Neutrophil (primary cell): ENCODE results near the gene CPNE2.
A peak's percentile ranks its signal among the peaks of the same experiment; 100 is the strongest.
"Not testable (repeated sequence)": the region's sequence is repeated elsewhere in the genome, so short reads cannot be mapped to it uniquely, and the experiment has no call there.

Source experiments
- H3K27ac ChIP-seq: fragments of 200-600 bp; sonication (generic); 2 replicates; pipeline ENCODE4 v1.5.1; 2016; ENCODE audit warnings: mild to moderate bottlenecking, moderate library complexity
- H3K27me3 ChIP-seq: fragments of 200-600 bp; sonication (generic); 2 replicates; pipeline ENCODE4 v1.6.0; 2016; ENCODE audit warnings: mild to moderate bottlenecking
- H3K36me3 ChIP-seq: fragments of 200-600 bp; sonication (generic); 2 replicates; pipeline ENCODE4 v1.5.1; 2017
- H3K4me1 ChIP-seq, 2 experiments: fragments of 200-600 bp in 1 of 2; sonication (generic) in 1 of 2; 1 replicate in 1 of 2; 2 replicates in 1 of 2; pipeline versions ENCODE4 v1.5.1 to v1.6.1; 2013 to 2016; ENCODE audit warnings: low read depth in 1 of 2, low read length in 1 of 2, mild to moderate bottlenecking in 1 of 2, moderate library complexity in 1 of 2; ENCODE audit not compliant: control insufficient read depth in 1 of 2, insufficient read depth in 1 of 2
- H3K4me3 ChIP-seq, 2 experiments: fragments of 200-600 bp in 1 of 2; sonication (generic) in 1 of 2; 1 replicate in 1 of 2; 2 replicates in 1 of 2; pipeline ENCODE4 v1.5.1; 2013 to 2016; ENCODE audit warnings: low read depth in 1 of 2, low read length in 1 of 2, mild to moderate bottlenecking in 1 of 2, moderate library complexity in 1 of 2
- H3K9me3 ChIP-seq: fragments of 200-600 bp; sonication (generic); 2 replicates; pipeline ENCODE4 v1.5.1; 2016
- TF ChIP-seq, protein P1 (sequence below): fragments of 200-600 bp; sonication (generic); IDR thresholded peaks from 2 replicates; pipeline ENCODE4 v1.5.1; 2016; ENCODE audit warnings: antibody characterized with exemption

The CPNE2 gene

DNA sequence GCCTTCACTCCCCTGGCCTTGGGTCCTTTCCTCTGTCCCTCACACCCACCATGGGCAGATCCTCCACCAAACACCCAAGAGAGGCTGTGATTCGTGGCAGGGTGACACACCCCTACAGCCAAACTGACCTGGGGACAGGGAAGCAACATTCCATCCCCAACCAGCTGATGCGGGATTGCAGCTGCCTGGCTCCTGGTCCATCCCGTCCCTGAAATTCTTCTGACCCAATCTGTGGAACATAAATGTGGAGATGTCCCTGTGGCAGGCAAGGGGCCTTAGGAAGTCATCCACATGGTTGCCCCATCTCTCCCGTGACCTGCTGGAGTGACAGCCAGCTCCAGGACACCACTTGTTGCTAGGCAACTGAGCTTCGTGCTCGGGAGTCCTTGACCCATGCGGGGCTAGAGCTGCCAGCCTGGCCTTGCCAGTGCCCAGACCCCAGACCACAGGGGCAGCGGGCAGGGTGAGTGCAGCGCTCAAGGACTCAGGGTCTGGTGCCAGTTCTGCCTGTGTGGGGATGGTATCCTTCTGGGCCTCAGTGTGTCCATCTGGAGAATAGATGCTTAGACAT lies 34.0 kb upstream of the CPNE2 start:
- Histone ChIP-seq H3K36me3 (peaks cover 100% of the 10 kb centered on the region), H3K4me1 (no peaks in the 10 kb centered on the region), H3K27ac (peak overlapping the region; percentile 28), H3K27me3 (no peaks in the 10 kb centered on the region), H3K4me3 (no peak overlapping the region), H3K9me3 (no peaks in the 10 kb centered on the region)
- TF ChIP-seq, protein P1, sequence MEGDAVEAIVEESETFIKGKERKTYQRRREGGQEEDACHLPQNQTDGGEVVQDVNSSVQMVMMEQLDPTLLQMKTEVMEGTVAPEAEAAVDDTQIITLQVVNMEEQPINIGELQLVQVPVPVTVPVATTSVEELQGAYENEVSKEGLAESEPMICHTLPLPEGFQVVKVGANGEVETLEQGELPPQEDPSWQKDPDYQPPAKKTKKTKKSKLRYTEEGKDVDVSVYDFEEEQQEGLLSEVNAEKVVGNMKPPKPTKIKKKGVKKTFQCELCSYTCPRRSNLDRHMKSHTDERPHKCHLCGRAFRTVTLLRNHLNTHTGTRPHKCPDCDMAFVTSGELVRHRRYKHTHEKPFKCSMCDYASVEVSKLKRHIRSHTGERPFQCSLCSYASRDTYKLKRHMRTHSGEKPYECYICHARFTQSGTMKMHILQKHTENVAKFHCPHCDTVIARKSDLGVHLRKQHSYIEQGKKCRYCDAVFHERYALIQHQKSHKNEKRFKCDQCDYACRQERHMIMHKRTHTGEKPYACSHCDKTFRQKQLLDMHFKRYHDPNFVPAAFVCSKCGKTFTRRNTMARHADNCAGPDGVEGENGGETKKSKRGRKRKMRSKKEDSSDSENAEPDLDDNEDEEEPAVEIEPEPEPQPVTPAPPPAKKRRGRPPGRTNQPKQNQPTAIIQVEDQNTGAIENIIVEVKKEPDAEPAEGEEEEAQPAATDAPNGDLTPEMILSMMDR: no peak

DNA sequence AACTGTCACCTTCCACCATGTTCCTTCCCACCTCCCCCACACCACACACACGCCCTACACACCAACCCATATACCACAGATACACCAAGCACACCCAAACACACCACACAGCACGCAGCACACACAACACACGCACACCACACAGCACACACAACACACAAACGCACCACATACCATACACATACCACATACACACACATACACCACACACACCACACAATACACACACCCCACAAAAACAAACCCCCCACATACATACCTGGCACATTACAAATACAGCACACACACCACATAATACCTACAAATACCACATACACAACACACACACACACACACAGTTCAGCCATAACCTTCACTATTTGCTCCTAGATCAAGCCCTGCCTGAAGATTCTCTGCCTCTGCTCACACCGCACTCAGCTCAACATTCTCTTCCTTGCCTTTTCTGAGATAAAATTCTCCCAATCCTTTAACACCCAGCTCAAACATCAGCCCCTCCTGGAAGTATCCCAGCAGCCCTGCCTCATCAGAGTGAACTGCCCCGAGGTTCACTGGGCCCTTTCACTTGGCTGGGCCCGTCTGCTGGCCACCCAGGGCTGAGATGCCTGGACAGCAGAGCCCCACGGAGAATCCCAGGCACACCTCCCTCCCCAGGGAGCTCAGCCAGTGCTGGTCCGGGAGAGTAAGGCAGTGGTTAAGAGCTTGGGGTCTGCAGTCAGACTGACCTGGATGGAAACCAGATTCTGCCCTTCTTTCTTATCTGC lies 31.9 kb upstream of the CPNE2 start:
- Histone ChIP-seq H3K4me3 (no peak overlapping the region), H3K4me1 (no peaks in the 10 kb centered on the region), H3K9me3 (no peaks in the 10 kb centered on the region), H3K27ac (peak overlapping the region; percentile 74), H3K27me3 (no peaks in the 10 kb centered on the region), H3K36me3 (peaks cover 92% of the 10 kb centered on the region)
- TF ChIP-seq, protein P1: no peak

DNA sequence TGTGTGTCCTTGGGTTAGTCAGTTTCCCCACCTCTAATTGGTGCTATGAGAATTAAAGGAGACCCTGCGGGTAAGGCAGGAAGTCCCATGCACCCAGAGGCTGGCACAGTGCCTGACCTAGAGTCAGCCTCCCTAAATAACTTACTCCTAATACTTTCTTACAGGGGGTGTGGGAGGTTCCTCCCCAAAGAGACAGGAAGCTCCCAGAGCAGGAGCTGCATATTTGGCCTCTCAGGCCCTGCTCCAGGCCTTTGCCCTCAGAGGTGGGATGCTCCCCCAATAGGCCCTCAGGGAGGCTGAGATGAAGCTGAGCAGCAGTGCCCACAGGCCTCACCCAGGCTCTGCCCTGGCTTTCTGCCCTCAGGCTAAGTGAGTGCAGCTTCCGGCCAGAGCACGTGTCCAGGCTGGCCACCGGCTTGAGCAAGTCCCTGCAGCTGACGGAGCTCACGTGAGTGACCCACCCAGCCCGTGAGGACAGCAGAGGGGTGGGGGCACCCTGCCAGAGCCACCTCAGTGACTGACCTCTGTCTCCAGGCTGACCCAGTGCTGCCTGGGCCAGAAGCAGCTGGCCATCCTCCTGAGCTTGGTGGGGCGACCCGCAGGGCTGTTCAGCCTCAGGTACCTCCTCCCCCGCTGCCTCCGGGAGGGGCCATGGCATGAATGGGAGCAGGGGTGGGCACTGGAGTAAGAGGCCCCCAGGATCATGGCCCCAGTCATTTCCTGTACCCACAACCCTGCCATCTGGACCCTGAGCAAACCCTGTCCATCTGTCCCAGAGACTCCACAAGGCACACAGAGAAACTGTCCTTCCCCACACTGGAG lies 31.1 kb upstream of the CPNE2 start:
- H3K4me3 ChIP-seq: no peak overlapping the region
- TF ChIP-seq, protein P1: no peak
- peaks cover 92% of the 10 kb centered on the region for H3K36me3 ChIP-seq
- H3K4me1 ChIP-seq: no peaks in the 10 kb centered on the region
- no peaks in the 10 kb centered on the region for H3K27me3 ChIP-seq
- H3K27ac ChIP-seq: peak overlapping the region; percentile 74
- no peaks in the 10 kb centered on the region for H3K9me3 ChIP-seq

DNA sequence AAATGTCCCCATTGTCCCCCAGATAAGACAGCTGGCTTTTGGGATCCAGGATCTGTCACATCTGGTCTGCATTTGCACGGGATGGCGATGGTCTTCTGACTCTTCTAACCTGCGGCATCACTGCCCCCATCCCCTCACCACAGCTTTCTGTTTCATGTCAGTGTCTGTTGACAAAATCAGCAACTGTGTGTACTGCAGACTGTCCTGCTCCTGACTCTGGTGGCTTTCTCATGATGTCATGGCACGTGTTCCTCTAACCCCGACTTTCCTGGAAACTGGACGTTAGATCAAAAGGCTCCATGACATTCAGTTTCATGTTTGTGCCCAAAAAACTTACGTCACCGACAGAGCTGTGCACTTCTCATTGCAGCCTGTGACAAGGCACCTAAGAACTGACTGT lies 30.1 kb upstream of the CPNE2 start:
- Histone ChIP-seq H3K9me3 (no peaks in the 10 kb centered on the region), H3K27me3 (no peaks in the 10 kb centered on the region), H3K4me3 (no peak overlapping the region), H3K36me3 (peaks cover 92% of the 10 kb centered on the region), H3K4me1 (no peaks in the 10 kb centered on the region), H3K27ac (peak overlapping the region; percentile 74)
- TF ChIP-seq, protein P1: no peak

DNA sequence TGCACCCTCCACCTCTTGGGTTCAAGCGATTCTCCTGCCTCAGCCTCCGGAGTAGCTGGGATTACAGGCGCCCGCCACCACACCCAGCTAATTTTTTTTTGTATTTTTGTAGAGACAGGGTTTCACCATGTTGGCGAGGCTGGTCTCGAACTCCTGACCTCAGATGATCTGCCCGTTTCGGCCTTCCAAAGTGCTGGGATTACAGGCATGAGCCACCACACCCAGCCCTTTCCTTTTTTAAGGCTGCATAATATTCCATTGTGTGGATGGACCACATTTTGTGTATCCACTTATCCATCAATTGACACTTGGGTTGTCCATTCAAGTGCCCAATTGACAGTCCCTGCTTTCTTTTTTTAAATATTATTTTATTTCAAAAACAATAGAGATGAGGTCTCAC lies 29.2 kb upstream of the CPNE2 start:
- peaks cover 92% of the 10 kb centered on the region for H3K36me3 ChIP-seq

More for the DNA sequence above, 29.2 kb upstream of the CPNE2 start:
- H3K27ac ChIP-seq: peak overlapping the region; percentile 74
- H3K4me1 ChIP-seq, H3K27me3 ChIP-seq, H3K9me3 ChIP-seq, H3K4me3 ChIP-seq: not testable (repeated sequence)
